GM11168 (cell line): ENCODE measurements around the gene EFNA5.

Source experiments
- in situ Hi-C: fragments of 300-500 bp; cut with MboI; formaldehyde crosslinking; loops from one replicate; pipeline ENCODE4 v1.12.0; 2022; ENCODE audit warnings: low sequenced_read_pairs; ENCODE audit not compliant: unreplicated experiment

EFNA5 gene

DNA sequence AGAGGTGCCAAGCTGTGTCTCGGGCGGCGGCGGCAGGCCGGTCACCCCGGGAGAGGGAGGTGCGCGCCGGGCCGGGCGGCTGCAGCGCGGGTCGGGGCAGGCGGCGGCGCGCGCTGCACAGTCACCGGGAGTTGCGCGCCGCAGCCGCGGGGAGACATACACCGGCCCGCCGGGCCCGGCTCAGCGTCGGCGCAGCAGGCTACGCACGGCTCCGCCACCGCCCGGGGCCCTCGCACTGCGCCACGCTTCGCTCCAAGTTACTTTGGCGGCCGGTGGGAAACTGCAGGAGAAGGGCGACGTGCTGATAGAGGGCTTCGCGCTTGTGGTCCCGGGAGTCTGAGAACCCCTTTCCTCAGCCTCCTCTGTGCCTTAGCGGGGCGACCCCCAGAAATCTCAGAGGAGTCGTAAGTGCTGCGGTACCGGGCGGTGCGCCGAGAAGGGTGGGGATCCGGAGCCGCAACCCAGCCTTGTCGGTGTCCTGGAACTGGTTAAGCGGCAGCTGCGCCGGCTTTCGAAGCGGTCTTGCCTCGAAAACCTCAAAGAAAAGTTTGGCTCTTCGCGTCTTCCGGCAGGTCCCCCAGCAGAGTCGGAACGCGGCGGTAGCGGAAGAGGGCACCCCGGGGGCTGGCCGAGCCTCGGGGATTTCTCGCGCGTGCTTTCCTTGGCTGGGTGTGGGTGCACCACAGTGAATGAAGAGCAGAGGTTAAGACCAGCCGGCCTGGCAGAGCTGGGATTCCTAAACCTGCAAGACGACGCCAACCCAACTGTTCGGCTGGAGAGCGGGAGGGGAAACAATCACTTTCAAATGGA, at the start of gene EFNA5:
Gene EFNA5 (minus strand): TSS at position 6 of the 810 bp plus-strand sequence.
- in situ Hi-C loops = no loop called here

DNA sequence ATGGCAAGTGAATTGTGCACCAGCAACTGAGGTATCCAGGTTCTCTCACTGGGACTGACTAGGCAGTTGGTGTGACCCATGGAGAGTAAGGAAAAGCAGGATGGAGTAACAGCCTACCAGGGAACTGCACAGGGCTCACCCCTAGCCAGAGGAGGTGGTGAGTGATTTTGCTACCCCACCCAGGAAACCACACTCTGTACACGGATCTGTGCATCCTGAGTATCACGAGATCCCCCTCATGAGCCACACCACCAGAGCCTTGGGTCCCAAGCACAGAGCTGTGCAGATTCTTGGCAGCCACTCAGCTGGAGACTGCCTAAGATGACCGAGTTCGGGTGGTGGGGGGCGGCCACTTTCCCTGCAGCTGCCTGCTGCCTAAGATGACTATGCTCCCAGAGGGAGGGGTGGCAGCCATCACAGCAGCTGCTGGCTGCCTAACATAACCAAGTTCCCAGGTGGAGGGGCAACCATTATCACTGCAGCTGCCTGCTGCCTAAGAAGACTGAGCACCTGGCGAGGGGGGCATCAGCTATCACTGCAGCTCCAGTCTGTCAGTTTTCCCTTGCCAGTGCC, 48.4 kb upstream of the EFNA5 start:
- in situ Hi-C loops = no loop called here

DNA sequence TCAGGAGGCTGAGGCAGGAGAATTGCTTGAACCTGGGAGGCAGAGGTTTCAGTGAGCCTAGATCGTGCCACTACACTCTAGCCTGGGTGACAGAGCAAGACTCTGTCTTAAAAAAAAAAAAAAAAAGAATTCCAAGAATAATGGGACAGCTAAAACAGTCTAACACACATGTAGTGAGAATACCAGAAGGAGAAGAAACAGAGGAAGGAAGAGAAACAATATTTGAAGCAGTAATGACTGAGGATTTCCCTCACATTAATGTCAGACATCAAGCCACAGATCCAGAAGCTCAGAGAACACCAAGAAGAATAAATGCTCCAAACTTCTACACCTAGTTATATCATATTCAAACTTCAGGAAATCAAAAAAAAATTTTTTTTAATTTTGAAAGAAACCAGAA, 47.1 kb upstream of the EFNA5 start:
- in situ Hi-C loops = no loop called here

DNA sequence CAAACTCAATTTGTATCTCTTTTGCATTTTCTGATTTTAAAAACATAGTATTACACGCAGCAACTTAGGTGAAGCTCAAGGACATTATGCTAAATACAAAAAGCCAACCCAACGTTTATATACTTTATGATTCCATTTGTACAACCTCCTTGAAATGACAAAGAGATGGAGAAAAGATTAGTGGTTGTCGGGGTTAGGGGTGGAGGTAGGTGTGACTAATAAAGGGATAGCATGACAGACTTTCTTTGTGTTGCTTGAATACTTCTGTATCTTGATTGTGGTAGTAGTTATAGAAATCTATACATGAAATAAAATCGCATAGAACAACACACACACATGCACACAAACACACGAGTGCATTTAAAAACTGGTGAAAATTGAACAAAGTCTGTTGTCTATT, 42.5 kb upstream of the EFNA5 start:
- in situ Hi-C loops = no loop called here

DNA sequence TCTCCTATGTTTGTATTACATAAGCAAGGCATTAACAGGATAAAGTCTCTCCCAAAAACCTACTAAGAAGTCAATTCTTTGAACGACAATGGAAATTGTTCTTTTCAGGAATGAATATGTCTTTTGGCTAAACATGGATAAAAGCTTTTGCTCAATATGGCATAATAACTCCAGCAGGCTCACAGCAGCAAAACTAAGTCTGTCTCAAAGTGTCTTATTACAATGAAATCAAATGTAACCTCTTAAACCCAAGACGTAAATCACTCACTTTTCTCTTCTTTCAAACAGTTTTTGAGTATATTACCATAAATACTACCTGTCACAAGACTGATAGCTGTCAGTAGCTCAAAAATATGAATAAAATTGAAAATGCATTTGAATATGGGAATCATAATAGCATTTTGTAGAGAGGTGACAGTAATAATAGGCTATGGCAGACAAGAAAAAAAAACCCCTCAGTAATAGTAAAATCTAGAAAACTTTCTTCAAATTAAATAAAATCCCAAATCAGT, 41.7 kb upstream of the EFNA5 start:
- in situ Hi-C loops = no loop called here

DNA sequence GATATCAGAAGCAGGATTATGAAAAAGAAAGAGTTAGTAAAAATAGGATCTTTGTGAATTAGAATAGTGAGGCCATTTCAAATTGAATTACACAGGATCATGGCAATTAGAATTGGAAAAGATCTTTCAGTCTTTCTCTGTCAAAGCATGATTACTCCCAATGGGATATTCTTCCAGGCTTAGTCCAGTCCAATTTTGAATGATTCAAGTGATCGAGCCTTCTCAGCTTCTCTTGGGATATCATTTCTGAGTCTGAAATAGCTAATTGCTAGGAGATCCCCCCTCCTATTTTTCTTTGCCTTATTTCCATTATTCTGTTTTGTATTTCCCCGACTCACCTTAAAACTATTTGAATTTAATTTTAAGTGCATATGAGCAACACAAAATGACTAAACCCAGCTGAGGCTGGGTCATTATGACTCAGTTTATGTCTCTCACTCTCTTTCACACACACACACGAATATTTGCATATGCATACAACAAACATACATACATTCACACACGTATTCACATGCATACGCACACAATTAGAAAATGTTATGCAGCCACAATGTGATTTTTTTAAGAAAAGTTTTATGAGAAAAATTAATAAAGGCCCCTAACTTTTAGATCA, 34.8 kb upstream of the EFNA5 start:
- in situ Hi-C loops = no loop called here

DNA sequence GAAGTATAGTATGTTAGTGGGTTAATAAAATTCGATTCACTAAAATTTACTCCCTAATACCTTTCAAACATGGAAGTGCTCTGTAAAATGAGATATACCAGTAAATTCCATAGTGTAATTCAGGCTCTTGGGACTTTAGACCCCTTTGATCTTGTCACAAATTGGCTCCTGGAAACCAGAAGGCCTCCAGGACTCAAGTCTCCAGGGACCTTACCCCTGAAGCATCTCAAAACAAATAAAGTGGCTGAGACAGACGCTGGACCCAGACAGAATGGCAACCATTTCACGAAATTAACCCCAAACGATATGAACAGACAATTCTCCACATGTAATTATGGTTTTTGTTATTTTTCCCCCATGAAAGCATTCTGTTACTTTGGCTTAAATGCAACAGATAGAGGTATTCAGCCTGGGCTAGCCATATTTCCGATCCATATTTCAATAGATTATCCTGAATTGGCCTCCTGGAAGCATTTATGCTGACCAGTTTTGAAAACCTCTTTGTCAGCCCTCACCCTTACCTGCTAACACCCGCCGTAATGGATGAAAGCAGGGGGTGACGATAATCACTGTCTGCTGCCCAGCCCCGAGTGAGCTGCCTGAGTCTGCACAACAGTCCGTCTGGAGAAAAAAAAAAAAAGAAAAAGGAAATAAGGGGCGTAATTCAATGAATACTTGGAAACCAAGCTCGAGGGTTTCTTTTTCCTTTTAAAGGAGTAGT, 34.1 kb upstream of the EFNA5 start:
- in situ Hi-C loops = no loop called here

DNA sequence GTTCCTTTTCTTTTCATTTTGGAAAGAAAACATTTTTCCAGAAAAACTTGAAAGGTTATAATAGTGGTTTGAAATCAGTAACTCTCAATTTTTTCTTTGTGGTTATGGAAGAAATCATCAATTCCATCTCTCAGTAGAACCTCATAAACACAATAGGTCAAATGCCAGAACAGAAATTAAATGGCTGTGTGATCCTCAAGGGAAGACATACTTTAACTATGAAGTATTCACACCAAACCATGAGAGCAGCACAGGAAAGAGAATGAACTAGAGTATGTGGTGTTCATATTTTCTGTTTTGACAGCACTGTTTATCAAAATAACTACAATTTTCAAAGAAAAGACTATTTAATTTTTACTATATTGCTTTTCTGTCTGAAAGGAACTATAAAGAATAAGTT, 29.7 kb upstream of the EFNA5 start:
- in situ Hi-C loops = no loop called here

DNA sequence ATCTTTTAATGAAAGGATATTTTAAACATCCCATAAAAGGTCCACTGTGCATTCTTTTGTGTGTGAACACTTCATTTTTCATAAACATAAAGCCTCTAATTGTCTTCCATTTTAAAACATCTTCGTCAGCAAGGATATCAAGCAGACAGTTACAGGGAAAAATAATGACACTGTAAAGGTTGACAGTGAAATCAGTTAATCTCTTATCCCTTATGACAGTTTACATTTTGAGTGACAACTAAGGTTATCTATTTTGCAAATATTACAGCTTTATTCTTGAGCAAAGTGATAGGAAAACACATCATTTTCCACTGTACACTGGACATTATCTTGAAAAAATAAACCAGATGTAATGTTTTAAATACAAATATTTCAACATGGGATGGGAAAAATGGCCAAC, 28.7 kb upstream of the EFNA5 start:
- in situ Hi-C loops = loop anchor here (25.0 kb wide), 1 partner anchor 638 kb away; no protein-coding TSS in a partner anchor

DNA sequence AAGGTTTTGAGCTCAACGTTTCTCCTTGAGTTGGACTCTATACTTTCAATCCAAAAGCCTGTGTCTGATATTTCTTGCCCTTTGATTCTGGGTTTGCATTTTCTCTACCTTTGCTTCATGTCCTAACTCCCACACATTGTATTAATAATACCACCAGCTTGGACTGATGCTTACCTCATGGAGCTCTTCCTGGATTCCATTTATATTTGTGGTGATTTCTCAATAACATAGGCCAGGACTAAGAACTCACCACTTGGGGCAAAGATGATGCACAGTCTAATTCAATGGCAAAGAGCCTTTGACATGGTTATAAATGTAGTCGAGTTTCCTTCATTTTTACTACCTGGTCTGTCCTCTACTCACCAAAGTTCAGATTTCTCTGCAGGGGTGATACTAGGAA, 27.5 kb upstream of the EFNA5 start:
- in situ Hi-C loops = loop anchor here (25.0 kb wide), 1 partner anchor 639 kb away; no protein-coding TSS in a partner anchor

DNA sequence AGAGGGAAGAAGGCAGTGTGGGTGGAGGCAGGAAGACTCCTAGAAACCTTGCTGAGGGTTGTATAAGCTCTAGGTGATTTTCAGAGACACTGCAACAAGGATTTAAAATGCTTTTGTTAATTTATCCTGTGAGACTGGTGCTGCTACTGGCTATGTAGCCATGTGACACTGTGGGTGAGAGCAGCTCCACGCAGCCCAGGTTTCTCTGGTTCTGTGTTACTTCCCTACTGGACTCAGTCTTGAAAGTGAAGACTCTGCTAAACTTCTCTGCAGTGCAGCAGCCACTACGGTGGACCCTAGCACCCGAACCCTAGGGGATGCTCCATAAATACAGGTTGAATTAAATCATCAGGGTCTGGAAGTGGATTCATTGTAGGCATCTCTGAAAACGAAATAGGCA, 25.8 kb upstream of the EFNA5 start:
- in situ Hi-C loops = loop anchor here (25.0 kb wide), 1 partner anchor 641 kb away; no protein-coding TSS in a partner anchor

DNA sequence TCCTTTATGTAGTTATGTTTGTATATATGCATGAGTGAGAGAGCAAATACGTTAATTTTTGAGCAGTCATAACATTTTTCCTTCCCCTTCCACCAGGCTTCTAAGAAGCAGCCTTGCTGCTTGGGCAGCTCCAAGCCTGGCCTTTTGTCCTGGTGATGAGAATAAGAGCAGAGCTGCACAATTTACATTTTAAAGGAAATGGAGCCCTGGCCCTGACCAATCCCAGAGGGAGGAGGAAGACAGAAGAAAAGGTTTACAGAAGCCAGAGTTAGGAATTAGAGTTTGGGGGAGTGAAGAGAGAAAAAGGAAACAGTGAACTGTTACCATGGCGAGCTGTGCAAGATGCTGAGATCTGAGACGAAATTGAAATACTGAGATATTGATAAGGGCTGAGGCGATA, 25.3 kb upstream of the EFNA5 start:
- in situ Hi-C loops = loop anchor here (25.0 kb wide), 1 partner anchor 641 kb away; no protein-coding TSS in a partner anchor

DNA sequence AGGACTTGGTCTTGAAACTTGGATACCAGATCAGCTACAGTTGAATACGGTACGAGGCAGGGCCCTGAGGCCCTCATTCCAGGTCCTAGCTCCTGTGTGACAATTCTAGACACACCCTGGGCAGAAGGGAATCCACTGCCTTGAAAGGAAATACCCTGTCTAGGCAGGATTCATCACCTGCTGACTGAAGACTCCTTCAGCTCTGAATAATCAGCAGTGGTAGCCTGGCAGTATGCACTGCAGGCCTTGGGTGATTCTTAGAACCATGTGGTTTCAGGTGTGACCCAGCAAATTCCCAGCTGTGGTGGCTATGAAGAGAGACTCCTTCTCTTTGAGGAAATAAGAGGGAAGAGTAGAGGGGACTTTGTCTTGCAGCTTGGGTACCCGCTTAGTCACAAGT, 17.2 kb upstream of the EFNA5 start:
- in situ Hi-C loops = loop anchor here (25.0 kb wide), 1 partner anchor 649 kb away; no protein-coding TSS in a partner anchor

DNA sequence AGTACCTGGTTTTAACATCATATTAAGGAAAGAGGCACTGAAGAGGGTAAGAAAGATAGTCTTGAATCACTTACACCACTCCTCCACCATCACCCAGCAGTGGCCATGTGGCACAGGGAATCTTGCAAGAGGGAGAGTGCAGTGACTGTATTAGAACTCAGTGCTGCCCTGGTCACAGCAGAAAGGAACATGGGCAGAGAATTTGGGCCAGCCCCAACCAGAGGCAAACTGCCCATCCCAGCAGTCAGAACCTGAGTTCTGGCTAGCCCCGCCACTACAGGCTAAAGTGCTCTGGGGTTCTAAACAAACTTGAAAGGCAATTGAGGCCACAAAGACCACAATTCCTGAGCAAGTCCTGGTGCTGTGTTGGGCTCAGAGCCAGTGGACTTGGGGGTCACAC, 16.7 kb upstream of the EFNA5 start:
- in situ Hi-C loops = loop anchor here (25.0 kb wide), 1 partner anchor 650 kb away; no protein-coding TSS in a partner anchor

DNA sequence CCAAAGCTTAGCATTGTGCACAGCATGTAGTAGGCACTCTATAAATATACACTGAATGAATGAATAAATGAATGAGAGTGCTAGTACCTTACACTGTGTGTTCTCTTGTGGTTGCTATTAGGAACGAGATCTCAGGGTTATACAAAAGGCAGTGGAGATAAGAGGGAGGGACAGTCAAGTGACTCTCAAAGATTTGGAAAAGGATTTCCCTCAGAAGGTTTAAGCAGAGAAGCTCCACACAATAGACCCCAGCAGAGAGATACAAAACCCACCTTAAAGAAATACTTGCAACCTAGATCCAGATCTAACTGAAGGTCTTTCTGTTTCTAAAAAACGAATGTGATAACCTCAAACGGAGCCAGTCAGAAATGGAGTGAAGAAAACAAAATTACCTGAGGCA, 11.8 kb upstream of the EFNA5 start:
- in situ Hi-C loops = loop anchor here (25.0 kb wide), 1 partner anchor 655 kb away; no protein-coding TSS in a partner anchor

DNA sequence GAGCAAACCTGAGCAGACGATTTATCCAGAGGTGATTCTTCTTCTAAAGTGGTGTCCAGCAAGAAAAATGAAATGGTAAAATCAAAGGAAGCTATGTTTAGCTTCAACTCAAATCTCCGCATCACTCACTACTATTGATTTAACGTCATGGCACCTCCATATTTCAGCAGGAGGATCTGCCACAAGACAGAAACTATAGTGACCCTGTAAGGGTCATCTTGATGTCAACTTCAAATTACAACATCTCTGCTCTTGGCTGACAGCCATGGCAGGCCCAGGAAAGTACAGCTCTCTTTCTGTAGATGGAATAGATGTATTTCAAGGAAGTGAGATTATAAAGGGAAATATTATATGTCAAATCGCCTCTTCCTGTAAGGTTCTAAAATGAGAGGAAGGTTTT, 10.1 kb upstream of the EFNA5 start:
- in situ Hi-C loops = loop anchor here (25.0 kb wide), 1 partner anchor 657 kb away; no protein-coding TSS in a partner anchor

DNA sequence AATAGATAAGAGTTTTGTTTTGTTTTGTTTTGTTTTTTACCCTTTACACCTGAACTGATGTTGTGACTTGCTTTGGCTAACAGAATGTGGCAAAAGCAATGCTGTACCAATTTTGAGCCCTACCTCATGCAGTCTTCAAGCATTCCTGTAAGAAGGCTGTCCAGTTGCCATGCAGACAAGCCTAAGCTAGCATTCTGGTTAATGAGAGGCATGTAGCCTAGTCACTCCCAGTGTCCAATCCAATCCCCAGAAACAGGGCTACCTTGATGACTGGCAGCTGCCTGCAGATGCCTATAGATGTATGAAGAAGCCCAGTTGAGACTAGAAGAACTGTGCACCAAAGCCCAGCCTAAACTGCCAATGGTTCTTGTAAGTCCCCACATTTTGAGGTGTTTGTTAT, 9.4 kb upstream of the EFNA5 start:
- in situ Hi-C loops = loop anchor here (25.0 kb wide), 1 partner anchor 657 kb away; no protein-coding TSS in a partner anchor

DNA sequence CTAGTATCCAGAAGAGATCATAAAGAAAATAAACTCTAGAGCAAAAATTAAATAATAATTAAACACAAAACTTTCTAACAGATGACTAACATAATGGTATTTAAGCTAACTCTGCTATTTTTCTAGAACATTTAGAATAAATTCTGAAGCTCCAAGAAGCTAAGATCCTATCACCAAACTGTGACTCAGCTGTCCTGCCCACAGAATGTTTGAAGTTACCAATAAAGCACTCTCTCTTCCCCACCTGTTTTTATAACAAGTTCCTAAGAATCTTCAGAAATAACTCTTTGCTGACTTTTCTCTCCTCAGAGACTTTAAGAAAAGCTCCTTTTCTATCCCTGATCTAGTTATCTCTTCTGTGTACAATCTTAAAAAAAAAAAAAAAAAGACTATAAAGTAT, 6.0 kb upstream of the EFNA5 start:
- in situ Hi-C loops = loop anchor here (25.0 kb wide), 1 partner anchor 661 kb away; no protein-coding TSS in a partner anchor

DNA sequence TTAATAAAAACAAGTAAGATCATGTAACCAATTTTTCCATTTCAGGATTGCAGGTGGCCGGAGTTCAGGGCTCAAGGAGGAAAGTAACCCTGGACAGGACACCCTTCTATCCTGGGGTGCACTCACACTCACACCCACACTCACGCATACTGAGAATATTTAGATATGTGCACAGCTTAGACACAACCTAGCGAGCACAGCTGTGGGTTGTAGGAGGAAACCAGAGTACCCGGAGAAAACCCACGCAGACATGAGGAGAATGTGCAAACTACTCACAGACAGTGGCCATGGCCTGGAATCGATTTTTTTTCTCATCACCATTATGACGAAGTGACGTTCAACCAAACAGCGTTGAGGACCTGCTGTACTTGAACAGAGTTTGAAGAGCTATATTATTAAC, 4.5 kb upstream of the EFNA5 start:
- in situ Hi-C loops = loop anchor here (25.0 kb wide), 1 partner anchor 662 kb away; no protein-coding TSS in a partner anchor

DNA sequence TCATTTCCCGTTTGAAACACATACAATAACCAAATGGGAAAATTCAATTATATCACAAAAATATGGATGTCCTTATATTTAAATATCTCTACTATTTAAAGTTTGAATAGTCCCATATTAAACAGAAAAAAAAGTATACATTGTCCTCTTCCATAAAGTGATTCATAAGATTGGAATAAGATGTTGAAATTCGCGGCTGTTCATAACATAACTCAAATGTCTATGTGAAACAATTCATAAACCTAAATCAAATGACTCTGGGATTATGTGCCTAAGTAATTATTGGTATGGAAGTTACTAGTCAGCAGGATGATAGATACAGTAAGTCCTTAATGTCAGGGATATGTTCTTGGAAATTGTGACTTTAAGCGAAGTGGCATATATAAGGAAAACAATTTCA, 3.9 kb upstream of the EFNA5 start:
- in situ Hi-C loops = loop anchor here (25.0 kb wide), 1 partner anchor 663 kb away; no protein-coding TSS in a partner anchor
